ENCODE measurements around the gene SCARF2. TPM values are rescaled to one million over a fixed set of nuclear protein-coding genes. Genes with fewer than 3 reads are reported as not detected.

The SCARF2 gene
- total and polyA plus RNA-seq, 2 of the 13 experiments (the other 11 are each of a cell fraction or from before 2014, with no cell fraction given), result 3.3 to 6.2 TPM

DNA sequence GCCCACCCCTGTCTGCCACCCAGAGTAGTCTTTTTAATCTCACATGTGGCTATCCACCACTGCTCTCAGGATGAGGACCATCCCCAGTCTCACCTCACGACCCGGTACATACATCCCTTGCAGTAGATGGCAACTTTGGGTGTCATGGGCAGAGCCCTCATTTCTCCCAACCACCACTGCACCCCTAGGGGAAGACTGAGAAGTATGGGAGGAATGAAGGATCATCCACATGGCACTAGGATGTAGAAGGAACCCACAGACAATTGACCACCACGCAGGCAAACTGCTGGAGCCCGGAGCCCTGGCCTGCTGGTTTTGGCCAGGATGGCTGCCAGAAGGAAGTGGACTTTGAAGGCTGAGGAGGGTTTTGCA lies 1.9 kb upstream of the SCARF2 start:
- intact Hi-C loops (cut with micrococcal nuclease; ENCODE audit: unreplicated experiment), result loop anchor here (1.0 kb wide), 1 partner anchor 17 kb away; no protein-coding TSS in a partner anchor
- Histone ChIP-seq H3K27ac (ENCODE audit: extremely low read length, insufficient read depth, low read length) (no peak overlapping the region), H3K9me3 (ENCODE audit: low read length) (no peaks in the 10 kb centered on the region), H3K79me2 (ENCODE audit: insufficient read depth, low read length) (peaks cover 15% of the 10 kb centered on the region), H3K4me2 (ENCODE audit: low read depth, low read length) (no peak overlapping the region), H4K20me1 (ENCODE audit: insufficient read depth, low read length) (peaks cover 14% of the 10 kb centered on the region), H3K4me1 (ENCODE audit: insufficient read depth, low read length) (peaks cover 44% of the 10 kb centered on the region), H3K36me3 (replicated peaks in 1 of 2; ENCODE audit: control insufficient read depth in 1 of 2, insufficient read depth in 2 of 2, low read length in 2 of 2) (0 out of 5 replicates have a peak, but pooled peaks cover 0 to 1% of the 10 kb centered on the region in 2 experiments), H3K27me3 (ENCODE audit: control insufficient read depth in 1 of 2, insufficient read depth in 2 of 2, low read length in 2 of 2) (no peaks in the 10 kb centered on the region), H2AFZ (ENCODE audit: low read length) (no peak overlapping the region), H3K4me3 (replicated peaks in 1 of 3; ENCODE audit: insufficient read depth in 1 of 3, low read depth in 2 of 3, low read length in 3 of 3) (no peak overlapping the region), H3K9ac (ENCODE audit: insufficient read depth, low read depth, low read length) (no peak overlapping the region)
- no peak for DNase-seq (ENCODE audit: low spot score)
- WGBS (ENCODE audit: low lambda C conversion rate), result 89% methylated on average over 4 of the region's 4 CpGs
- in situ Hi-C loops (cut with HindIII; ENCODE audit: extremely low pct_ligation_motif_present, low pct_unique_long_range_greater_than_20kb), result no loop called here
- no peak for ATAC-seq
- TF ChIP-seq REL (CRISPR knock-in tag; conservative IDR thresholded peaks at IDR 0.05) (0 out of 2 replicates have a peak, but pooled peaks have one; percentile 23), GABPB1 (CRISPR knock-in tag; IDR thresholded peaks at IDR 0.05) (no peak)
- FAIRE-seq, result no peak
- ChIA-PET POLR2A (no interaction called here), CTCF (ENCODE audit: low intra/inter-chr PET ratio, low total read pairs) (interaction anchor here (2.0 kb wide), 1 partner anchor 17 kb away, joined by 11 read pairs; no protein-coding TSS in a partner anchor)
- no TSS peak for BruUV-seq (replicated peaks)

DNA sequence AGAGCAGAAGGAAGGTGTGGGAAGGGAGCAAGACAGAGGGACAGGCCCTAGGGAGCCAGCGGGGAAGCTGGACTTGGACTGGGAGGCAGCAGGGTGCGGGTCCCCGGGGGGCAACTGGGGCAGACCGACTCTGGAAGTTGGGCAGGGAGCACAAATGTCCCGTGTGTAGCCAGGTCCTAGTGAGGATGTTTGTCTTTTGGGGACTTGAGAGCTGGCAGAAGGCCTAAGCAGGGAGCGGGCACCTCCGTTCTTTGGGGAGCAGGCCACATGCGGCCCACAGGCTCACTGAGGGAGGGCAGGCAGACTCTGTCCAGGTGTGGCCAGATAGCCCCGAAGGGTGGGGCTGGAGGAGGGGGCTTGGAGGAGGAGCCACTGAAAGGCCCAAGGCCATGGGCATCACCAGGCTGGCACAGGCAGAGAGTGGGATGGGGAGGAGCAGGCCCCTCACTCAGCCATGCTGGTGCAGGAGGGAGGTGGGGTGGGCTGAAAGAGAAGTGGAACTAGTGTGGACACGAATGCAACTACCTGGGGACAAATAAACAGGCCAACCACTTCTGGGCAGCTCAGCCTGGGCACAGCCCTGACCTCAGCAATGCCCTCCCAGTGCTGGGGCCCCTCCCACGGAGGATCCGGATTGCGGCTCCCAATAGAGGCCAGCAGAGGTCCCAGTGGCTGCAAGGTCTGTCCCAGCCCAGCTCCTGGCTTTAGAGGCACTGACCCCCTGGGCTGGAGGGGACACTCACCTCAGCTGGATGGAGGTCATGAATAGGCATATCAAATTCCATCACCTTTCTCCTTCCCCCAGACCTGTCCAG lies 1.3 kb upstream of the SCARF2 start:
- ChIA-PET POLR2A (no interaction called here), CTCF (ENCODE audit: low intra/inter-chr PET ratio, low total read pairs) (interaction anchor here (2.0 kb wide), 1 partner anchor 17 kb away, joined by 11 read pairs; no protein-coding TSS in a partner anchor)
- Histone ChIP-seq H3K27ac (ENCODE audit: extremely low read length, insufficient read depth, low read length) (no peak overlapping the region), H3K79me2 (ENCODE audit: insufficient read depth, low read length) (peaks cover 15% of the 10 kb centered on the region), H3K9me3 (ENCODE audit: low read length) (no peaks in the 10 kb centered on the region), H3K4me1 (ENCODE audit: insufficient read depth, low read length) (peaks cover 44% of the 10 kb centered on the region), H3K4me3 (replicated peaks in 1 of 3; ENCODE audit: insufficient read depth in 1 of 3, low read depth in 2 of 3, low read length in 3 of 3) (peak overlapping the region in 1 of 3 experiments; percentile 87; a peak in 1 of 6 replicates), H3K9ac (ENCODE audit: insufficient read depth, low read depth, low read length) (peak overlapping the region; percentile 48; the same call in 1 of the 2 replicates), H3K27me3 (ENCODE audit: control insufficient read depth in 1 of 2, insufficient read depth in 2 of 2, low read length in 2 of 2) (no peaks in the 10 kb centered on the region), H3K4me2 (ENCODE audit: low read depth, low read length) (peak overlapping the region; percentile 100), H4K20me1 (ENCODE audit: insufficient read depth, low read length) (peaks cover 15% of the 10 kb centered on the region), H3K36me3 (replicated peaks in 1 of 2; ENCODE audit: control insufficient read depth in 1 of 2, insufficient read depth in 2 of 2, low read length in 2 of 2) (peaks cover 0 to 3% of the 10 kb centered on the region in 2 experiments; a peak in 2 of 5 replicates), H2AFZ (ENCODE audit: low read length) (no peak overlapping the region)
- in situ Hi-C loops (cut with HindIII; ENCODE audit: extremely low pct_ligation_motif_present, low pct_unique_long_range_greater_than_20kb) (no loop called here), intact Hi-C loops (cut with micrococcal nuclease; ENCODE audit: unreplicated experiment) (loop anchor here (1.0 kb wide), 1 partner anchor 17 kb away; no protein-coding TSS in a partner anchor)
- BruUV-seq (replicated peaks), result no TSS peak
- WGBS (ENCODE audit: low lambda C conversion rate), result 41% methylated on average over 11 of the region's 13 CpGs
- FAIRE-seq, result peak; percentile 40
- ATAC-seq, result peak; percentile 68
- peak; percentile 37 for DNase-seq (ENCODE audit: low spot score)
- TF ChIP-seq, protein P1, sequence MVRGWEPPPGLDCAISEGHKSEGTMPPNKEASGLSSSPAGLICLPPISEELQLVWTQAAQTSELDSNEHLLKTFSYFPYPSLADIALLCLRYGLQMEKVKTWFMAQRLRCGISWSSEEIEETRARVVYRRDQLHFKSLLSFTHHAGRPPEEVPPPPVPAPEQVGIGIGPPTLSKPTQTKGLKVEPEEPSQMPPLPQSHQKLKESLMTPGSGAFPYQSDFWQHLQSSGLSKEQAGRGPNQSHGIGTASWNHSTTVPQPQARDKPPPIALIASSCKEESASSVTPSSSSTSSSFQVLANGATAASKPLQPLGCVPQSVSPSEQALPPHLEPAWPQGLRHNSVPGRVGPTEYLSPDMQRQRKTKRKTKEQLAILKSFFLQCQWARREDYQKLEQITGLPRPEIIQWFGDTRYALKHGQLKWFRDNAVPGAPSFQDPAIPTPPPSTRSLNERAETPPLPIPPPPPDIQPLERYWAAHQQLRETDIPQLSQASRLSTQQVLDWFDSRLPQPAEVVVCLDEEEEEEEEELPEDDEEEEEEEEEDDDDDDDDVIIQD (CRISPR knock-in tag; IDR thresholded peaks at IDR 0.05; ENCODE audit: low read depth), result no peak
- TF ChIP-seq ZNF790 (CRISPR knock-in tag; IDR thresholded peaks at IDR 0.05; ENCODE audit: borderline replicate concordance), result no peak
- 0 out of 2 replicates have a peak, but pooled peaks have one; percentile 3 for TF ChIP-seq SAP130 (CRISPR knock-in tag; IDR thresholded peaks at IDR 0.05; ENCODE audit: low read depth)
- TF ChIP-seq, protein P2, sequence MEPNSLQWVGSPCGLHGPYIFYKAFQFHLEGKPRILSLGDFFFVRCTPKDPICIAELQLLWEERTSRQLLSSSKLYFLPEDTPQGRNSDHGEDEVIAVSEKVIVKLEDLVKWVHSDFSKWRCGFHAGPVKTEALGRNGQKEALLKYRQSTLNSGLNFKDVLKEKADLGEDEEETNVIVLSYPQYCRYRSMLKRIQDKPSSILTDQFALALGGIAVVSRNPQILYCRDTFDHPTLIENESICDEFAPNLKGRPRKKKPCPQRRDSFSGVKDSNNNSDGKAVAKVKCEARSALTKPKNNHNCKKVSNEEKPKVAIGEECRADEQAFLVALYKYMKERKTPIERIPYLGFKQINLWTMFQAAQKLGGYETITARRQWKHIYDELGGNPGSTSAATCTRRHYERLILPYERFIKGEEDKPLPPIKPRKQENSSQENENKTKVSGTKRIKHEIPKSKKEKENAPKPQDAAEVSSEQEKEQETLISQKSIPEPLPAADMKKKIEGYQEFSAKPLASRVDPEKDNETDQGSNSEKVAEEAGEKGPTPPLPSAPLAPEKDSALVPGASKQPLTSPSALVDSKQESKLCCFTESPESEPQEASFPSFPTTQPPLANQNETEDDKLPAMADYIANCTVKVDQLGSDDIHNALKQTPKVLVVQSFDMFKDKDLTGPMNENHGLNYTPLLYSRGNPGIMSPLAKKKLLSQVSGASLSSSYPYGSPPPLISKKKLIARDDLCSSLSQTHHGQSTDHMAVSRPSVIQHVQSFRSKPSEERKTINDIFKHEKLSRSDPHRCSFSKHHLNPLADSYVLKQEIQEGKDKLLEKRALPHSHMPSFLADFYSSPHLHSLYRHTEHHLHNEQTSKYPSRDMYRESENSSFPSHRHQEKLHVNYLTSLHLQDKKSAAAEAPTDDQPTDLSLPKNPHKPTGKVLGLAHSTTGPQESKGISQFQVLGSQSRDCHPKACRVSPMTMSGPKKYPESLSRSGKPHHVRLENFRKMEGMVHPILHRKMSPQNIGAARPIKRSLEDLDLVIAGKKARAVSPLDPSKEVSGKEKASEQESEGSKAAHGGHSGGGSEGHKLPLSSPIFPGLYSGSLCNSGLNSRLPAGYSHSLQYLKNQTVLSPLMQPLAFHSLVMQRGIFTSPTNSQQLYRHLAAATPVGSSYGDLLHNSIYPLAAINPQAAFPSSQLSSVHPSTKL (CRISPR knock-in tag; IDR thresholded peaks at IDR 0.05), result no peak
- 0 out of 2 replicates have a peak, but pooled peaks have one; percentile 23 for TF ChIP-seq REL (CRISPR knock-in tag; conservative IDR thresholded peaks at IDR 0.05)
- no peak for TF ChIP-seq NRL (CRISPR knock-in tag; IDR thresholded peaks at IDR 0.05; ENCODE audit: borderline replicate concordance)
- no peak for TF ChIP-seq NFE2L2 (IDR thresholded peaks at IDR 0.05; ENCODE audit: low read length)
- peak; percentile 97 for TF ChIP-seq HNRNPL (IDR thresholded peaks at IDR 0.05; ENCODE audit: low read depth, low read length)

All from HepG2 (cell line).